GM12878 (cell line): ENCODE measurements around the gene GJA5. TPM values are rescaled to one million over a fixed set of nuclear protein-coding genes. Genes with fewer than 3 reads are reported as not detected.

Source experiments
- ATAC-seq: fragments of 200-7000 bp; cut with Tn5 transposase; 3 replicates; pipeline ENCODE4 v1.9.1; 2020; ENCODE audit warnings: mild to moderate bottlenecking, moderate library complexity
- BruUV-seq: library from RNA; stranded (reverse); fragments of 400-500 nt; replicated peaks from 2 replicates; lab custom pipeline; 2021; lab: Mats Ljungman, UMichigan
- CTCF ChIA-PET: fragments of 300-600 bp; sonication (Branson Sonifier 250); formaldehyde crosslinking; extraction: SDS; loops from one replicate; lab custom pipeline; 2021; ENCODE audit warnings: inconsistent platforms; lab: Yijun Ruan, JAX
- POLR2A ChIA-PET: fragments of 350-600 bp; formaldehyde crosslinking; extraction: SDS; loops from one replicate; lab custom pipeline; 2021; ENCODE audit warnings: inconsistent platforms; lab: Charles Lee
- RAD21 ChIA-PET: fragments of 300-600 bp; sonication (Branson Sonifier 250); formaldehyde crosslinking; loops from one replicate; lab custom pipeline; 2023; ENCODE audit warnings: antibody characterized with exemption; ENCODE audit not compliant: unreplicated experiment; lab: Charles Lee
- SMC1A ChIA-PET: fragments of 300-600 bp; sonication (Branson Sonifier 250); formaldehyde crosslinking; loops from one replicate; lab custom pipeline; 2023; ENCODE audit not compliant: unreplicated experiment, uncharacterized antibody; lab: Charles Lee
- DNase-seq: peaks from one replicate; pipeline ENCODE4 v3.0.0-alpha.2; 2011; ENCODE audit warnings: low read depth, low spot score
- FAIRE-seq: peaks from 3 replicates; lab custom pipeline; 2011; peaks lifted over from hg19 to GRCh38; lab: Jason Lieb, UNC
- H2AFZ ChIP-seq: 2 replicates; pipeline ENCODE4 v1.6.0; 2011; ENCODE audit warnings: low read depth, low read length, control low read depth; ENCODE audit not compliant: control insufficient read depth
- H3K27ac ChIP-seq: 2 replicates; pipeline ENCODE4 v1.5.1; 2011; ENCODE audit warnings: control low read depth; ENCODE audit not compliant: control insufficient read depth, insufficient read depth
- H3K27me3 ChIP-seq, 2 experiments: replicated peaks in 1 of 2; 2 replicates each; pipeline versions ENCODE4 v1.6.0 to v1.6.1; 2011; ENCODE audit warnings: low read length in 1 of 2; ENCODE audit not compliant: control insufficient read depth in 2 of 2, insufficient read depth in 2 of 2
- H3K36me3 ChIP-seq, 2 experiments: 2 replicates each; pipeline ENCODE4 v1.5.1; 2011; ENCODE audit warnings: low read length in 1 of 2; ENCODE audit not compliant: control insufficient read depth in 2 of 2, insufficient read depth in 2 of 2
- H3K4me1 ChIP-seq: 2 replicates; pipeline ENCODE4 v1.6.1; 2011; ENCODE audit warnings: mild to moderate bottlenecking, low read length, moderate library complexity, mixed read lengths; ENCODE audit not compliant: control insufficient read depth, insufficient read depth
- H3K4me2 ChIP-seq: 2 replicates; pipeline ENCODE4 v1.6.0; 2011; ENCODE audit warnings: control low read depth; ENCODE audit not compliant: control insufficient read depth, insufficient read depth
- H3K4me3 ChIP-seq: fragments of 200-600 bp; sonication (generic); 2 replicates; pipeline ENCODE4 v1.5.1; 2016
- H3K79me2 ChIP-seq: 2 replicates; pipeline ENCODE4 v1.6.0; 2011; ENCODE audit warnings: low read length; ENCODE audit not compliant: control insufficient read depth, insufficient read depth
- H3K9ac ChIP-seq: 2 replicates; pipeline ENCODE4 v1.8.0; 2011; ENCODE audit warnings: low read length, control low read depth, mixed read lengths; ENCODE audit not compliant: control insufficient read depth, insufficient read depth
- H3K9me3 ChIP-seq: replicated peaks from 3 replicates; pipeline ENCODE4 v1.5.1; 2011; ENCODE audit warnings: mild to moderate bottlenecking, low read length; ENCODE audit not compliant: control insufficient read depth, insufficient read depth
- H4K20me1 ChIP-seq: 2 replicates; pipeline ENCODE4 v1.6.0; 2011; ENCODE audit not compliant: control insufficient read depth, insufficient read depth
- CBX3 ChIP-seq: fragments of 200-600 bp; sonication (generic); IDR thresholded peaks from 2 replicates; pipeline ENCODE4 v1.6.1; 2016; ENCODE audit warnings: low read depth, borderline replicate concordance
- CHD1 ChIP-seq: IDR thresholded peaks from 2 replicates; pipeline ENCODE4 v1.6.1; 2012; ENCODE audit warnings: low read depth, low read length, improper control_type of control experiment
- CREM ChIP-seq: IDR thresholded peaks from 2 replicates; pipeline ENCODE4 v1.6.1; 2014; ENCODE audit warnings: antibody characterized with exemption, low read depth
- FOXM1 ChIP-seq: IDR thresholded peaks from 2 replicates; pipeline ENCODE4 v1.6.1; 2012; ENCODE audit warnings: low read depth, mild to moderate bottlenecking, inconsistent platforms, low read length, moderate library complexity
- JUNB ChIP-seq: IDR thresholded peaks from 2 replicates; pipeline ENCODE4 v1.6.1; 2016; ENCODE audit warnings: antibody characterized with exemption, mild to moderate bottlenecking
- LARP7 ChIP-seq: fragments of 450-650 bp; IDR thresholded peaks from 2 replicates; pipeline ENCODE4 v1.6.1; 2017; ENCODE audit warnings: mild to moderate bottlenecking
- NBN ChIP-seq: fragments of 450-650 bp; IDR thresholded peaks from 2 replicates; pipeline ENCODE4 v1.6.1; 2016
- NFXL1 ChIP-seq: fragments of 450-650 bp; IDR thresholded peaks from 2 replicates; pipeline ENCODE4 v1.6.1; 2017; ENCODE audit warnings: antibody characterized with exemption, mild to moderate bottlenecking, borderline replicate concordance
- NR2C1 ChIP-seq: fragments of 450-650 bp; IDR thresholded peaks from 2 replicates; pipeline ENCODE4 v1.6.1; 2017; ENCODE audit warnings: antibody characterized with exemption, mild to moderate bottlenecking, moderate library complexity
- PAX8 ChIP-seq: fragments of 450-650 bp; IDR thresholded peaks from 2 replicates; pipeline ENCODE4 v1.6.1; 2017; ENCODE audit warnings: mild to moderate bottlenecking, moderate library complexity
- SUZ12 ChIP-seq: fragments of 200-600 bp; sonication (generic); IDR thresholded peaks from one replicate; pipeline ENCODE4 v1.6.1; 2018; ENCODE audit warnings: antibody characterized with exemption, mild to moderate bottlenecking; ENCODE audit not compliant: unreplicated experiment
- TCF3 ChIP-seq: IDR thresholded peaks from 2 replicates; pipeline ENCODE4 v1.6.1; 2012; ENCODE audit warnings: low read depth, mild to moderate bottlenecking, low read length, borderline replicate concordance; ENCODE audit not compliant: insufficient read depth
- WRNIP1 ChIP-seq: IDR thresholded peaks from 2 replicates; pipeline ENCODE4 v1.6.1; 2011; ENCODE audit warnings: low read depth, low read length, improper control_type of control experiment, borderline replicate concordance
- ZNF274 ChIP-seq: IDR thresholded peaks from one replicate; pipeline ENCODE4 v1.8.0; 2011; ENCODE audit not compliant: insufficient read length, insufficient read depth
- ZSCAN29 ChIP-seq: fragments of 450-650 bp; IDR thresholded peaks from 2 replicates; pipeline ENCODE4 v1.6.1; 2017; ENCODE audit warnings: mild to moderate bottlenecking, moderate library complexity
- WGBS: methylation state at CpG from one replicate; pipeline ENCODE4 v1.1.6; 2016; ENCODE audit warnings: low lambda C conversion rate; ENCODE audit not compliant: insufficient replicate concordance, insufficient coverage; ENCODE audit errors: missing lambda C conversion rate; 5-methylcytosine and 5-hydroxymethylcytosine counted together
- in situ Hi-C: fragments of 300-500 bp; cut with MboI; formaldehyde crosslinking; loops from 9 replicates; pipeline ENCODE4 v1.14.3; 2018; ENCODE audit warnings: mixed read lengths
- intact Hi-C: fragments of 100-400 bp; cut with micrococcal nuclease; formaldehyde crosslinking; loops from one replicate; pipeline ENCODE4 v1.14.2; 2022; ENCODE audit not compliant: unreplicated experiment
- polyA plus RNA-seq, 11 experiments: library from polyadenylated mRNA; depleted of rRNA in 4 of 11; unstranded in 6 of 11; stranded (reverse) in 5 of 11; fragments of >200 nt; fragmentation: Nextera tagmentation in 4 of 11; fragmentation: Illumina TruSeq in 1 of 11; extraction: Ambion mirVana in 4 of 11; extraction: Trizol in 1 of 11; gene quantifications; 1 replicate in 1 of 11; 2 replicates in 10 of 11; pipeline versions ENCODE4 v1.2.1 to v1.2.3, GENCODE V29; 2011 to 2016; ENCODE audit warnings: inconsistent platforms in 2 of 11, missing spikeins in 2 of 11, low read depth in 1 of 11
- total RNA-seq, 4 experiments: library from RNA; depleted of rRNA in 3 of 4; stranded (reverse); fragments of >200 nt in 3 of 4; fragmentation: Illumina TruSeq in 1 of 4; extraction: Trizol in 1 of 4; gene quantifications; 2 replicates each; pipeline versions ENCODE4 v1.2.1 to v1.2.3, GENCODE V29; 2013 to 2021
- TF ChIP-seq, protein P1 (sequence below): IDR thresholded peaks from 2 replicates; pipeline ENCODE4 v1.6.1; 2011; ENCODE audit warnings: low read depth, low read length, improper control_type of control experiment, borderline replicate concordance
- TF ChIP-seq, protein P2 (sequence below): fragments of 450-650 bp; IDR thresholded peaks from 2 replicates; pipeline ENCODE4 v1.6.1; 2016; ENCODE audit warnings: mild to moderate bottlenecking, moderate library complexity, borderline replicate concordance
- TF ChIP-seq, protein P3 (sequence below): IDR thresholded peaks from 2 replicates; pipeline ENCODE4 v1.6.1; 2012; ENCODE audit warnings: low read depth, low read length, improper control_type of control experiment

The GJA5 gene
- total and polyA plus RNA-seq, 10 of the 15 experiments (the other 5 are each of a cell fraction or from before 2014, with no cell fraction given), result not detected

DNA sequence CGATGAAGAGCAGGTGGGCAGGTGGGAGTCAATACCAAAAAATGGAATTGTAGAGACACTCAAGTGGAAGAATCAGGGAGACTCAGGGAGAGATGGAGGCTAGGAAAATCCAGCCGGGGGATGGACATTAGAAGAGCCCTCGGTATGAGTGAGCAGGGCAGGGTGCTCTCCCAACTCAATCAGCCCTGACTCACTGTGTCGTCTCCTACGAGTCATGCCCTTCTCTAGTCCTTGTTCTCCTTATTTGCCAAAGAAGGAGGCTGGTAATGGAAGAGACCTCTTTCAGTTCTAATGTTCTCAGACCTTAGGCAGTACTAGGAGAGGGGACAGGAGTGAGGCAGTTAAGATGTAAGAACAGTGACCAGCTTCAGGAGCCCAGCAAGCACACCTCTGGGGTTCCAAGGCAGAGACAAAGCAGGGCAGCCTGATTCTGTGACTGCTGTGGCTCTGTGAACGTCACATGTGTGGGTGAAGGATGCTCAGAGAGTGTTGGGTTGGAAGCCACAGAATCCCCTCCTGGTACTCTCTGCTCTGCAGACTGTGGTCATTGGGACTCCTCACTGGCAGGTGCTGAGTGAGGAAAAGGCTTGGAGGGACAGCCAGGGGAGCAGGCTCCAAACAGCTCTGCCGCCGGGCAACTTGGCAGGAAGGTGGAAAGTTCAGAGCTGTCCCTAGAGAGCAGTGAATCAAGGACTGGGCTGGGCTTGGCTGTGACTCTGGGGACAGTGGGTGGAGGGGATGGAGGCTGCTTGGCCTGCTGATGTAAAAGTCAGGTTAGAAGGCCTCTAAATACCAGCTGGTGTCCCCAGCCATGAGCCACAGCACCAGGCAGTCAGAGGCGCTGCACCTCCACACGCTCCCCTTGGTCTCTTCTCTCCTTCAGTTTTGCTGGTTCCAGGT, 11.1 kb upstream of the GJA5 start:
- Histone ChIP-seq H3K4me3 (no peak overlapping the region), H4K20me1 (no peaks in the 10 kb centered on the region), H3K4me1 (no peaks in the 10 kb centered on the region), H3K27me3 (peaks cover 6 to 11% of the 10 kb centered on the region in 2 experiments), H2AFZ (no peak overlapping the region), H3K79me2 (no peaks in the 10 kb centered on the region), H3K9ac (no peak overlapping the region), H3K36me3 (no peaks in the 10 kb centered on the region), H3K27ac (no peak overlapping the region), H3K4me2 (no peak overlapping the region), H3K9me3 (no peaks in the 10 kb centered on the region)
- BruUV-seq, result no TSS peak
- WGBS, result 23% methylated on average over 10 of the region's 10 CpGs
- intact Hi-C loops (no loop called here), in situ Hi-C loops (no loop called here)
- ChIA-PET RAD21 (no interaction called here), POLR2A (no interaction called here), SMC1A (no interaction called here), CTCF (no interaction called here)
- no peak for FAIRE-seq
- no peak for DNase-seq
- no peak for ATAC-seq
- TF ChIP-seq, protein P1, sequence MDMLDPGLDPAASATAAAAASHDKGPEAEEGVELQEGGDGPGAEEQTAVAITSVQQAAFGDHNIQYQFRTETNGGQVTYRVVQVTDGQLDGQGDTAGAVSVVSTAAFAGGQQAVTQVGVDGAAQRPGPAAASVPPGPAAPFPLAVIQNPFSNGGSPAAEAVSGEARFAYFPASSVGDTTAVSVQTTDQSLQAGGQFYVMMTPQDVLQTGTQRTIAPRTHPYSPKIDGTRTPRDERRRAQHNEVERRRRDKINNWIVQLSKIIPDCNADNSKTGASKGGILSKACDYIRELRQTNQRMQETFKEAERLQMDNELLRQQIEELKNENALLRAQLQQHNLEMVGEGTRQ, result no peak
- no peak for TF ChIP-seq PAX8
- no peak for TF ChIP-seq JUNB
- TF ChIP-seq CBX3, result no peak
- TF ChIP-seq WRNIP1, result no peak
- TF ChIP-seq SUZ12, result no peak
- no peak for TF ChIP-seq CREM
- TF ChIP-seq ZSCAN29, result no peak
- TF ChIP-seq, protein P2, sequence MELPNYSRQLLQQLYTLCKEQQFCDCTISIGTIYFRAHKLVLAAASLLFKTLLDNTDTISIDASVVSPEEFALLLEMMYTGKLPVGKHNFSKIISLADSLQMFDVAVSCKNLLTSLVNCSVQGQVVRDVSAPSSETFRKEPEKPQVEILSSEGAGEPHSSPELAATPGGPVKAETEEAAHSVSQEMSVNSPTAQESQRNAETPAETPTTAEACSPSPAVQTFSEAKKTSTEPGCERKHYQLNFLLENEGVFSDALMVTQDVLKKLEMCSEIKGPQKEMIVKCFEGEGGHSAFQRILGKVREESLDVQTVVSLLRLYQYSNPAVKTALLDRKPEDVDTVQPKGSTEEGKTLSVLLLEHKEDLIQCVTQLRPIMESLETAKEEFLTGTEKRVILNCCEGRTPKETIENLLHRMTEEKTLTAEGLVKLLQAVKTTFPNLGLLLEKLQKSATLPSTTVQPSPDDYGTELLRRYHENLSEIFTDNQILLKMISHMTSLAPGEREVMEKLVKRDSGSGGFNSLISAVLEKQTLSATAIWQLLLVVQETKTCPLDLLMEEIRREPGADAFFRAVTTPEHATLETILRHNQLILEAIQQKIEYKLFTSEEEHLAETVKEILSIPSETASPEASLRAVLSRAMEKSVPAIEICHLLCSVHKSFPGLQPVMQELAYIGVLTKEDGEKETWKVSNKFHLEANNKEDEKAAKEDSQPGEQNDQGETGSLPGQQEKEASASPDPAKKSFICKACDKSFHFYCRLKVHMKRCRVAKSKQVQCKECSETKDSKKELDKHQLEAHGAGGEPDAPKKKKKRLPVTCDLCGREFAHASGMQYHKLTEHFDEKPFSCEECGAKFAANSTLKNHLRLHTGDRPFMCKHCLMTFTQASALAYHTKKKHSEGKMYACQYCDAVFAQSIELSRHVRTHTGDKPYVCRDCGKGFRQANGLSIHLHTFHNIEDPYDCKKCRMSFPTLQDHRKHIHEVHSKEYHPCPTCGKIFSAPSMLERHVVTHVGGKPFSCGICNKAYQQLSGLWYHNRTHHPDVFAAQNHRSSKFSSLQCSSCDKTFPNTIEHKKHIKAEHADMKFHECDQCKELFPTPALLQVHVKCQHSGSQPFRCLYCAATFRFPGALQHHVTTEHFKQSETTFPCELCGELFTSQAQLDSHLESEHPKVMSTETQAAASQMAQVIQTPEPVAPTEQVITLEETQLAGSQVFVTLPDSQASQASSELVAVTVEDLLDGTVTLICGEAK, result no peak
- TF ChIP-seq CHD1, result no peak
- no peak for TF ChIP-seq NR2C1
- no peak for TF ChIP-seq TCF3
- TF ChIP-seq LARP7, result no peak
- no peak for TF ChIP-seq NBN
- no peak for TF ChIP-seq ZNF274
- TF ChIP-seq FOXM1, result no peak
- TF ChIP-seq NFXL1, result no peak
- TF ChIP-seq, protein P3, sequence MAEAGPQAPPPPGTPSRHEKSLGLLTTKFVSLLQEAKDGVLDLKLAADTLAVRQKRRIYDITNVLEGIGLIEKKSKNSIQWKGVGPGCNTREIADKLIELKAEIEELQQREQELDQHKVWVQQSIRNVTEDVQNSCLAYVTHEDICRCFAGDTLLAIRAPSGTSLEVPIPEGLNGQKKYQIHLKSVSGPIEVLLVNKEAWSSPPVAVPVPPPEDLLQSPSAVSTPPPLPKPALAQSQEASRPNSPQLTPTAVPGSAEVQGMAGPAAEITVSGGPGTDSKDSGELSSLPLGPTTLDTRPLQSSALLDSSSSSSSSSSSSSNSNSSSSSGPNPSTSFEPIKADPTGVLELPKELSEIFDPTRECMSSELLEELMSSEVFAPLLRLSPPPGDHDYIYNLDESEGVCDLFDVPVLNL, result no peak
